WTC11 (cell line): Measurements from ENCODE around the gene SLC46A2. TPM values are rescaled to one million over a fixed set of nuclear protein-coding genes. Genes with fewer than 3 reads are reported as not detected.

Experiments
- ATAC-seq: fragments of 200-7000 bp; cut with Tn5 transposase; 2 replicates; pipeline ENCODE4 v1.10.0; 2021; ENCODE audit warnings: mild to moderate bottlenecking, moderate library complexity
- CTCF ChIA-PET: fragments of 300-600 bp; sonication (Branson Sonifier 250); formaldehyde crosslinking; loops from one replicate; lab custom pipeline; 2021; ENCODE audit warnings: antibody characterized with exemption; lab: Charles Lee
- POLR2A ChIA-PET: fragments of 350-600 bp; sonication (Branson Sonifier 250); formaldehyde crosslinking; loops from one replicate; lab custom pipeline; 2021; ENCODE audit warnings: antibody characterized with exemption; lab: Charles Lee
- DNase-seq: peaks from one replicate; pipeline ENCODE4 v3.0.0; 2021; ENCODE audit warnings: low spot score
- H3K27ac Mint-ChIP-seq: 2 replicates; pipeline ENCODE4 v1.8.0; 2021; ENCODE audit warnings: mixed read lengths
- H3K27me3 Mint-ChIP-seq: 2 replicates; pipeline ENCODE4 v1.8.0; 2021; ENCODE audit warnings: low read depth, mild to moderate bottlenecking, moderate library complexity, mixed read lengths
- H3K36me3 Mint-ChIP-seq: 2 replicates; pipeline ENCODE4 v1.8.0; 2021; ENCODE audit warnings: mixed read lengths
- H3K4me1 Mint-ChIP-seq: 2 replicates; pipeline ENCODE4 v1.8.0; 2022; ENCODE audit warnings: mixed read lengths
- H3K4me3 Mint-ChIP-seq: 2 replicates; pipeline ENCODE4 v1.8.0; 2021; ENCODE audit warnings: mild to moderate bottlenecking, moderate library complexity, mixed read lengths
- H3K9me3 Mint-ChIP-seq: 2 replicates; pipeline ENCODE4 v1.8.0; 2021; ENCODE audit warnings: mixed read lengths
- AFF4 ChIP-seq: sonication (generic); formaldehyde crosslinking; IDR thresholded peaks from 2 replicates; pipeline ENCODE4 v1.8.1; 2023; ENCODE audit warnings: mild to moderate bottlenecking, missing genetic modification reagents, borderline replicate concordance
- AR ChIP-seq: fragments of 250-450 bp; sonication (Bioruptor Pico); IDR thresholded peaks from 2 replicates; pipeline ENCODE4 v1.9.0; 2021; ENCODE audit warnings: mild to moderate bottlenecking
- ARID4B ChIP-seq: sonication (generic); formaldehyde crosslinking; IDR thresholded peaks from 2 replicates; pipeline ENCODE4 v1.8.0; 2023; ENCODE audit warnings: missing genetic modification reagents, mild to moderate bottlenecking, borderline replicate concordance
- CREM ChIP-seq: sonication (generic); formaldehyde crosslinking; IDR thresholded peaks from 2 replicates; pipeline ENCODE4 v1.8.1; 2022; ENCODE audit warnings: mild to moderate bottlenecking, missing genetic modification reagents, moderate library complexity
- E2F5 ChIP-seq: sonication (generic); formaldehyde crosslinking; IDR thresholded peaks from 2 replicates; pipeline ENCODE4 v1.8.1; 2022; ENCODE audit warnings: mild to moderate bottlenecking, moderate library complexity, missing genetic modification reagents
- FOXK1 ChIP-seq: sonication (generic); formaldehyde crosslinking; IDR thresholded peaks from 2 replicates; pipeline ENCODE4 v1.8.0; 2022; ENCODE audit warnings: mild to moderate bottlenecking, moderate library complexity, missing genetic modification reagents
- GTF2I ChIP-seq: fragments of 250-450 bp; sonication (Bioruptor Pico); conservative IDR thresholded peaks from 2 replicates; pipeline ENCODE4 v1.4.0; 2021; ENCODE audit warnings: mild to moderate bottlenecking
- KAT7 ChIP-seq: sonication (generic); formaldehyde crosslinking; IDR thresholded peaks from 2 replicates; pipeline ENCODE4 v1.8.1; 2023; ENCODE audit warnings: missing genetic modification reagents, mild to moderate bottlenecking, borderline replicate concordance
- MXD4 ChIP-seq: fragments of 250-450 bp; sonication (Bioruptor Pico); IDR thresholded peaks from 2 replicates; pipeline ENCODE4 v1.8.0; 2021; ENCODE audit warnings: mild to moderate bottlenecking, moderate library complexity, borderline replicate concordance
- NFE2L1 ChIP-seq: sonication (generic); formaldehyde crosslinking; IDR thresholded peaks from 2 replicates; pipeline ENCODE4 v1.8.1; 2023; ENCODE audit warnings: missing genetic modification reagents
- NR3C1 ChIP-seq: sonication (generic); formaldehyde crosslinking; conservative IDR thresholded peaks from 2 replicates; pipeline ENCODE4 v1.8.1; 2023; ENCODE audit warnings: low read depth, mild to moderate bottlenecking, missing genetic modification reagents
- SMAD4 ChIP-seq: sonication (generic); formaldehyde crosslinking; IDR thresholded peaks from 2 replicates; pipeline ENCODE4 v1.8.0; 2022; ENCODE audit warnings: mild to moderate bottlenecking, missing genetic modification reagents
- SP1 ChIP-seq: sonication (generic); formaldehyde crosslinking; conservative IDR thresholded peaks from 2 replicates; pipeline ENCODE4 v1.8.1; 2022; ENCODE audit warnings: missing genetic modification reagents
- TEAD1 ChIP-seq: sonication (generic); formaldehyde crosslinking; IDR thresholded peaks from 2 replicates; pipeline ENCODE4 v1.8.0; 2022; ENCODE audit warnings: mild to moderate bottlenecking, missing genetic modification reagents
- TP53 ChIP-seq: sonication (generic); formaldehyde crosslinking; IDR thresholded peaks from 2 replicates; pipeline ENCODE4 v1.8.1; 2023; ENCODE audit warnings: mild to moderate bottlenecking, missing genetic modification reagents
- ZNF138 ChIP-seq: sonication (generic); formaldehyde crosslinking; conservative IDR thresholded peaks from 2 replicates; pipeline ENCODE4 v1.8.1; 2022; ENCODE audit warnings: mild to moderate bottlenecking, moderate library complexity, missing genetic modification reagents
- ZNF219 ChIP-seq: sonication (generic); formaldehyde crosslinking; IDR thresholded peaks from 2 replicates; pipeline ENCODE4 v1.8.0; 2023; ENCODE audit warnings: missing genetic modification reagents, mild to moderate bottlenecking, borderline replicate concordance
- ZNF281 ChIP-seq: sonication (generic); formaldehyde crosslinking; IDR thresholded peaks from 2 replicates; pipeline ENCODE4 v1.8.0; 2023; ENCODE audit warnings: mild to moderate bottlenecking, missing genetic modification reagents
- total RNA-seq: library from RNA; stranded (reverse); gene quantifications from 3 replicates; pipeline ENCODE4 v1.2.3, GENCODE V29; 2021

SLC46A2 gene
- total RNA-seq, 1 experiment from 2014 or later = not detected

- no peak for TF ChIP-seq ARID4B (CRISPR knock-in tag)
- TF ChIP-seq TEAD1 (CRISPR knock-in tag) = no peak
- TF ChIP-seq ZNF219 (CRISPR knock-in tag) = no peak
These were observed 5.4 kb downstream of the SLC46A2 start (continued) for GRCh38 chr9:112885324-112885723.

GRCh38 chr9:112884721-112885120 lies 6.0 kb downstream of the SLC46A2 start:
- POLR2A ChIA-PET = no interaction called here
- ATAC-seq = no peak

More at GRCh38 chr9:112884721-112885120, 6.0 kb downstream of the SLC46A2 start:
- CTCF ChIA-PET = interaction anchor here (0.7 to 2.3 kb wide), 5 partner anchors 18 to 174 kb away, joined by 3 to 13 read pairs (median 4); no protein-coding TSS in a partner anchor
- TF ChIP-seq CREM (CRISPR knock-in tag) (no peak), NFE2L1 (CRISPR knock-in tag) (no peak), SP1 (no peak), FOXK1 (CRISPR knock-in tag) (no peak), TP53 (CRISPR knock-in tag) (no peak), KAT7 (CRISPR knock-in tag) (no peak), ZNF281 (CRISPR knock-in tag) (no peak), TEAD1 (CRISPR knock-in tag) (no peak), GTF2I (CRISPR knock-in tag) (no peak), NR3C1 (no peak), ZNF138 (CRISPR knock-in tag) (no peak), E2F5 (CRISPR knock-in tag) (no peak), SMAD4 (CRISPR knock-in tag) (no peak), AR (CRISPR knock-in tag) (no peak), AFF4 (no peak), MXD4 (CRISPR knock-in tag) (no peak)
- Mint-ChIP-seq H3K36me3 (0 out of 2 replicates have a peak, but pooled peaks cover 2% of the 10 kb centered on the region), H3K4me1 (peaks cover 9% of the 10 kb centered on the region), H3K9me3 (no peaks in the 10 kb centered on the region), H3K27me3 (peaks cover 7% of the 10 kb centered on the region), H3K4me3 (no peak overlapping the region), H3K27ac (no peak overlapping the region)
- DNase-seq = no peak
